NCI-H1105 (cell line): Measurements from ENCODE around the gene ALOX5AP.
"Not testable (repeated sequence)": the region's sequence is repeated elsewhere in the genome, so short reads cannot be mapped to it uniquely, and the experiment has no call there.

Source experiments
- DNase-seq: peaks from one replicate; lab custom pipeline; 2025; lab: John Stamatoyannopoulos, UW

ALOX5AP gene

GRCh38 chr13:30737511-30738337 lies 2.4 kb downstream of the ALOX5AP start:
- no peak for DNase-seq

GRCh38 chr13:30738526-30739236 lies 3.3 kb downstream of the ALOX5AP start:
- DNase-seq = no peak

- no peak for DNase-seq
Measured at GRCh38 chr13:30739237-30739528, 3.8 kb downstream of the ALOX5AP start.

- DNase-seq = no peak
Measured at GRCh38 chr13:30739761-30740642, 4.7 kb downstream of the ALOX5AP start.

GRCh38 chr13:30742901-30743300 lies 7.6 kb downstream of the ALOX5AP start:
- no peak for DNase-seq

GRCh38 chr13:30743319-30744055 lies 8.1 kb downstream of the ALOX5AP start:
- no peak for DNase-seq

- DNase-seq = no peak
Measured at GRCh38 chr13:30744056-30744680, 8.8 kb downstream of the ALOX5AP start.

- DNase-seq = no peak
Measured at GRCh38 chr13:30744681-30745077, 9.3 kb downstream of the ALOX5AP start.

GRCh38 chr13:30745906-30746686 lies 10.8 kb downstream of the ALOX5AP start:
- no peak for DNase-seq

GRCh38 chr13:30746791-30747190 lies 11.4 kb downstream of the ALOX5AP start:
- DNase-seq = no peak

- DNase-seq = not testable (repeated sequence)
Measured at GRCh38 chr13:30747845-30748244, 12.5 kb downstream of the ALOX5AP start.

- DNase-seq = no peak
Measured at GRCh38 chr13:30748717-30749116, 13.4 kb downstream of the ALOX5AP start.

- no peak for DNase-seq
Measured at GRCh38 chr13:30750036-30750435, 14.7 kb downstream of the ALOX5AP start.

GRCh38 chr13:30751183-30751933 lies 16.0 kb downstream of the ALOX5AP start:
- DNase-seq = no peak

GRCh38 chr13:30752201-30752797 lies 17.0 kb downstream of the ALOX5AP start:
- DNase-seq = no peak

- DNase-seq = no peak
Measured at GRCh38 chr13:30753030-30753616, 17.8 kb downstream of the ALOX5AP start.

- no peak for DNase-seq
Measured at GRCh38 chr13:30755678-30756077, 20.3 kb downstream of the ALOX5AP start.

GRCh38 chr13:30757026-30757742 lies 21.8 kb downstream of the ALOX5AP start:
- DNase-seq = no peak
